ENCODE measurements around the gene TOMM20L. TPM values are rescaled to one million over a fixed set of nuclear protein-coding genes. Genes with fewer than 3 reads are reported as not detected.

Gene TOMM20L
- total RNA-seq, 4 donors from 2014 or later: 2.2 TPM; not detected in 3

DNA sequence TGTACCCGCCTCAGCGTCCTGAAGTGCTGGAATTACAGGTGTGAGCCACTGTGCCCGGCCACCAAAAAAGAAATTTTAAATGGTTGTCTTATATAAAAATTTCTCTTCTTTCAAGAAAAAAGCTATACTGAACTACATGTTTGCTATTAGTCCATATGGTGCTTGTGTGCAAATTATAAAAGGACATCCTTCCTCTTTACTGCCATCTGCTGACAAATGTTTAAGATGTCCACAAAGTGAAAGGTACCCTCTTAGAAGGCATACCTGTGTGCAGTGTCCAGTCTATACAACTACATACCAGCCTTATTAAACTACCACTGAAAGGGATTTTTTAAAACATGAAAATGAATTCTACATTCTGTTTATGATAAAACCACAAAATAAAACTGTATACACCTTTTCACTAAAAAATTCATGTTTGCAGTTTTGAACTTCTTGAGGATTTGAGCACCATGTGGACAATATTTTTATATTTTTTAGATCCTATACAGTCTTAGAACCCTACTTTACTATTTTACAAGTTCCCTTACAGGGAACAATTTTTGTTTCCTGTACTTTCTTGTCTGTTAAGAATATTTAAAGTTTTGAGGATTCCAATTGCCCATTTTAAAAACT lies 32.8 kb upstream of the TOMM20L start:
- 85 to 94% methylated on average over 3 of the region's 3 CpGs for WGBS, 2 donors
- DNase-seq (ENCODE audit: low spot score in 2 of 2): no peak
- H3K27ac ChIP-seq: no peak overlapping the region
- no peak for TF ChIP-seq POLR2A (IDR thresholded peaks at IDR 0.05)
- TF ChIP-seq, protein P1, sequence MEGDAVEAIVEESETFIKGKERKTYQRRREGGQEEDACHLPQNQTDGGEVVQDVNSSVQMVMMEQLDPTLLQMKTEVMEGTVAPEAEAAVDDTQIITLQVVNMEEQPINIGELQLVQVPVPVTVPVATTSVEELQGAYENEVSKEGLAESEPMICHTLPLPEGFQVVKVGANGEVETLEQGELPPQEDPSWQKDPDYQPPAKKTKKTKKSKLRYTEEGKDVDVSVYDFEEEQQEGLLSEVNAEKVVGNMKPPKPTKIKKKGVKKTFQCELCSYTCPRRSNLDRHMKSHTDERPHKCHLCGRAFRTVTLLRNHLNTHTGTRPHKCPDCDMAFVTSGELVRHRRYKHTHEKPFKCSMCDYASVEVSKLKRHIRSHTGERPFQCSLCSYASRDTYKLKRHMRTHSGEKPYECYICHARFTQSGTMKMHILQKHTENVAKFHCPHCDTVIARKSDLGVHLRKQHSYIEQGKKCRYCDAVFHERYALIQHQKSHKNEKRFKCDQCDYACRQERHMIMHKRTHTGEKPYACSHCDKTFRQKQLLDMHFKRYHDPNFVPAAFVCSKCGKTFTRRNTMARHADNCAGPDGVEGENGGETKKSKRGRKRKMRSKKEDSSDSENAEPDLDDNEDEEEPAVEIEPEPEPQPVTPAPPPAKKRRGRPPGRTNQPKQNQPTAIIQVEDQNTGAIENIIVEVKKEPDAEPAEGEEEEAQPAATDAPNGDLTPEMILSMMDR (IDR thresholded peaks at IDR 0.05): peak in 1 of 5 experiments; percentile 21
- no peak overlapping the region for H3K4me3 ChIP-seq
- no peaks in the 10 kb centered on the region for H3K4me1 ChIP-seq
- peaks cover 0 to 58% (median 14%) of the 10 kb centered on the region in 3 donors for H3K36me3 ChIP-seq
- no peaks in the 10 kb centered on the region for H3K27me3 ChIP-seq
- H3K9me3 ChIP-seq: no peaks in the 10 kb centered on the region

DNA sequence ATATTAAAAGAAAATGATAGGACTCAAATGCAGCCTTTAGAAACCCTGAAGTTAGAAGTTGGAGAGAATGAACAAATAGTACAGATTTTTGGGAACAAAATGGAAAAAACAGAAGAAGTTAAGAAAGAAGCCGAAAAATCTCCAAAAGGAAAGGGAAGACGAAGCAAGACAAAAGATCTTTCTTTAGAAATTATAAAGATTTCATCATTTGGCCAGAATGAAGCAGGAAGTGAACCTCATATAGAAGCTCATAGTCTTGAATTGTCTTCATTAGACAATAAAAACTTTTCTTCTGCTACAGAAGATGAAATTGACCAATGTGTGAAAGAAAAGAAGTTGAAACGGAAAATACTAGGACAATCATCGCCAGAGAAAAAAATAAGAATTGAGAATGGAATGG lies 31.4 kb upstream of the TOMM20L start:
- Histone ChIP-seq H3K36me3 (peaks cover 0 to 69% (median 16%) of the 10 kb centered on the region in 3 donors), H3K9me3 (no peaks in the 10 kb centered on the region), H3K4me1 (no peaks in the 10 kb centered on the region), H3K27ac (peak overlapping the region in 1 of 4 donors; percentile 50), H3K27me3 (no peaks in the 10 kb centered on the region), H3K4me3 (no peak overlapping the region)
- TF ChIP-seq, protein P1 (IDR thresholded peaks at IDR 0.05): no peak
- TF ChIP-seq EP300 (IDR thresholded peaks at IDR 0.05) (no peak), POLR2A (IDR thresholded peaks at IDR 0.05) (no peak)
- WGBS, 2 donors: 39 to 47% methylated on average over 4 of the region's 4 CpGs
- DNase-seq (ENCODE audit: low spot score in 2 of 2): no peak

DNA sequence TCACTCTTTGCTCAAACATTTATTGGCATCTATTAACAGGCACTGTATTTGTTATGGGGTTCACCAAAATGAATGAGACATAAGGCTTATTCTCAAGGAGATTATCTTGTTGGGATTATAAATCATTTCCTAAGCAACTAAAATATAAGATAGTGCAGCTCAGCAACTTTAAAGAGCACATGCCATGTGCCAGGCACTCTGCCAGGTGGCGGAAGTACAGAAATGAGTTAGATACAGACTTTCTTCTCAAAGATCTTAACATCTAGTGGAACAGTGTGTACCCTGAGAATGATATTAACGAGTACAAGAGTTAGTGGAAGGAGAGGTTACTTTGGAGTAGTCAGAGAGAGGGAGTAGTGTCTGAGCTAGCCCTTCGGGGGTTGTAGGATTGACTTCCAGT lies 28.4 kb upstream of the TOMM20L start:
- Histone ChIP-seq H3K4me1 (no peaks in the 10 kb centered on the region), H3K9me3 (no peaks in the 10 kb centered on the region), H3K27ac (no peak overlapping the region), H3K4me3 (no peak overlapping the region), H3K36me3 (peaks cover 0 to 66% (median 12%) of the 10 kb centered on the region in 3 donors), H3K27me3 (no peaks in the 10 kb centered on the region)
- WGBS, 2 donors: 84 to 86% methylated on average over 3 of the region's 3 CpGs
- TF ChIP-seq EP300 (IDR thresholded peaks at IDR 0.05): no peak
- no peak for TF ChIP-seq POLR2A (IDR thresholded peaks at IDR 0.05)
- TF ChIP-seq, protein P1 (IDR thresholded peaks at IDR 0.05): no peak
- no peak for DNase-seq (ENCODE audit: low spot score in 2 of 2)

- Histone ChIP-seq H3K27ac (no peak overlapping the region), H3K27me3 (no peaks in the 10 kb centered on the region), H3K36me3 (peaks cover 0 to 76% (median 12%) of the 10 kb centered on the region in 3 donors), H3K4me1 (no peaks in the 10 kb centered on the region), H3K4me3 (no peak overlapping the region), H3K9me3 (no peaks in the 10 kb centered on the region)
- 96 to 97% methylated on average over 1 of the region's 1 CpG for WGBS, 2 donors
- DNase-seq (ENCODE audit: low spot score in 2 of 2): no peak
- TF ChIP-seq, protein P1 (IDR thresholded peaks at IDR 0.05): no peak
- TF ChIP-seq EP300 (IDR thresholded peaks at IDR 0.05): no peak
- no peak for TF ChIP-seq POLR2A (IDR thresholded peaks at IDR 0.05)
Measured at GRCh38 chr14:58368956-58369355, 26.8 kb upstream of the TOMM20L start.

GRCh38 chr14:58376791-58377190 lies 18.9 kb upstream of the TOMM20L start:
- peaks cover 0 to 89% (median 0%) of the 10 kb centered on the region in 3 donors for H3K36me3 ChIP-seq
- TF ChIP-seq, protein P1 (IDR thresholded peaks at IDR 0.05): no peak
- TF ChIP-seq EP300 (IDR thresholded peaks at IDR 0.05) (no peak), POLR2A (IDR thresholded peaks at IDR 0.05) (no peak)
- no peaks in the 10 kb centered on the region for H3K9me3 ChIP-seq
- DNase-seq (ENCODE audit: low spot score in 2 of 2): no peak
- H3K27ac ChIP-seq: no peak overlapping the region
- no peaks in the 10 kb centered on the region for H3K4me1 ChIP-seq
- H3K4me3 ChIP-seq: no peak overlapping the region
- H3K27me3 ChIP-seq: no peaks in the 10 kb centered on the region
